Spleen (tissue), 11 donors: Measurements from ENCODE around the gene DESI1. TPM values are rescaled to one million over a fixed set of nuclear protein-coding genes. Genes with fewer than 3 reads are reported as not detected.
A peak's percentile ranks its signal among the peaks of the same experiment; 100 is the strongest.

Experiments used
- DNase-seq: peaks from one replicate; pipeline ENCODE4 v3.0.0-alpha.2; 2020
- H3K27ac ChIP-seq, 8 donors: fragments of 200-600 bp; sonication (generic) in 7 of 8; 1 replicate in 4 of 8; 2 replicates in 4 of 8; pipeline versions ENCODE4 v1.5.0 to v1.8.0; 2016 to 2021; ENCODE audit warnings: inconsistent platforms in 4 of 8, mild to moderate bottlenecking in 4 of 8, moderate library complexity in 1 of 8
- H3K27me3 ChIP-seq, 7 donors: fragments of 200-600 bp; sonication (generic) in 6 of 7; replicated peaks in 1 of 7; 1 replicate in 4 of 7; 2 replicates in 3 of 7; pipeline versions ENCODE4 v1.5.0 to v1.8.0; 2016 to 2021; ENCODE audit warnings: inconsistent platforms in 3 of 7, mild to moderate bottlenecking in 1 of 7
- H3K36me3 ChIP-seq, 6 donors: fragments of 200-600 bp; sonication (generic) in 5 of 6; 1 replicate in 4 of 6; 2 replicates in 2 of 6; pipeline versions ENCODE4 v1.5.0 to v1.8.0; 2016 to 2021; ENCODE audit warnings: inconsistent platforms in 2 of 6
- H3K4me1 ChIP-seq, 6 donors: fragments of 200-600 bp; sonication (generic) in 5 of 6; 1 replicate in 3 of 6; 2 replicates in 3 of 6; pipeline versions ENCODE4 v1.5.0 to v1.8.0; 2016 to 2021; ENCODE audit warnings: inconsistent platforms in 3 of 6
- H3K4me3 ChIP-seq, 8 donors: fragments of 200-600 bp; sonication (generic) in 7 of 8; 1 replicate in 4 of 8; 2 replicates in 4 of 8; pipeline versions ENCODE4 v1.5.0 to v1.8.0; 2016 to 2021; ENCODE audit warnings: inconsistent platforms in 4 of 8, mild to moderate bottlenecking in 4 of 8, moderate library complexity in 2 of 8
- H3K9me3 ChIP-seq, 8 donors: fragments of 200-600 bp; sonication (generic) in 7 of 8; 1 replicate in 4 of 8; 2 replicates in 4 of 8; pipeline versions ENCODE4 v1.5.0 to v1.8.0; 2016 to 2021; ENCODE audit warnings: inconsistent platforms in 4 of 8
- POLR2A ChIP-seq, 3 donors: fragments of 450-650 bp; IDR thresholded peaks; one replicate each; pipeline ENCODE4 v1.5.1; 2017; ENCODE audit warnings: antibody characterized with exemption in 3 of 3, mild to moderate bottlenecking in 1 of 3
- POLR2AphosphoS5 ChIP-seq, 3 donors: sonication (generic); formaldehyde crosslinking; IDR thresholded peaks; one replicate each; pipeline ENCODE4 v1.5.1; 2017; ENCODE audit warnings: antibody characterized with exemption in 3 of 3
- WGBS, 5 donors: extraction: QIAGEN DNeasy Blood & Tissue Kit in 3 of 5; methylation state at CpG; one replicate each; pipeline versions ENCODE4 v1.1.5 to v1.1.7; 2013 to 2018; 5-methylcytosine and 5-hydroxymethylcytosine counted together
- intact Hi-C: fragments of 100-400 bp; cut with DNase I; formaldehyde crosslinking; loops from one replicate; pipeline ENCODE4 v1.15.0; 2023; ENCODE audit warnings: low total_unique reads
- polyA plus RNA-seq, 3 donors: library from polyadenylated mRNA; stranded (reverse); fragments of 200-250 nt; gene quantifications; one replicate each; pipeline ENCODE4 v1.2.1, GENCODE V29; 2013
- total RNA-seq, 7 donors: library from RNA; depleted of rRNA in 3 of 7; stranded (reverse); fragments of >200 nt in 3 of 7; fragmentation: NEBNext Ultra II Directional in 4 of 7; extraction: Animal tissue kit (Norgen Biotek cat#: 25700) in 4 of 7; gene quantifications; one replicate each; pipeline versions ENCODE4 v1.1.0 to v1.2.1, GENCODE V29; 2016 to 2021
- TF ChIP-seq, protein P1 (sequence below), 11 experiments: fragments of 200-600 bp in 7 of 11; fragments of 450-650 bp in 4 of 11; sonication (generic) in 4 of 11; IDR thresholded peaks in 8 of 11; conservative IDR thresholded peaks in 3 of 11; 1 replicate in 7 of 11; 2 replicates in 4 of 11; pipeline versions ENCODE4 v1.4.0 to v1.8.0; 2016 to 2021; ENCODE audit warnings: antibody characterized with exemption in 11 of 11, inconsistent platforms in 4 of 11, mild to moderate bottlenecking in 1 of 11
- donor health status: healthy with polysubstance abuse.
- donor health status: DM: no; HTN: no; CAD: no; lungs with moderate emphysema.
- donor health status: DM: no; HTN: no; CAD: no.
- donor health status: Bipolar disorder and iron deficiency.
- donor health status: healthy.
- donor health status: DM: no; HTN: no; CAD: no.
- donor health status: DM: yes; HTN: yes; CAD: no.

DESI1 gene
- total and polyA plus RNA-seq, 10 donors, result 8.1 to 29.8 (median 20.3) TPM

- no peak for DNase-seq
- H3K27ac ChIP-seq, result no peak overlapping the region
- no peaks in the 10 kb centered on the region for H3K27me3 ChIP-seq
- intact Hi-C loops, result no loop called here
- H3K4me1 ChIP-seq, result peaks cover 0 to 18% (median 2%) of the 10 kb centered on the region in 6 donors
- 93 to 96% (median 96%) methylated on average over 2 of the region's 2 CpGs for WGBS, 5 donors
- TF ChIP-seq POLR2AphosphoS5 (IDR thresholded peaks at IDR 0.05), result no peak
- no peak for TF ChIP-seq POLR2A (IDR thresholded peaks at IDR 0.05)
- TF ChIP-seq, protein P1, sequence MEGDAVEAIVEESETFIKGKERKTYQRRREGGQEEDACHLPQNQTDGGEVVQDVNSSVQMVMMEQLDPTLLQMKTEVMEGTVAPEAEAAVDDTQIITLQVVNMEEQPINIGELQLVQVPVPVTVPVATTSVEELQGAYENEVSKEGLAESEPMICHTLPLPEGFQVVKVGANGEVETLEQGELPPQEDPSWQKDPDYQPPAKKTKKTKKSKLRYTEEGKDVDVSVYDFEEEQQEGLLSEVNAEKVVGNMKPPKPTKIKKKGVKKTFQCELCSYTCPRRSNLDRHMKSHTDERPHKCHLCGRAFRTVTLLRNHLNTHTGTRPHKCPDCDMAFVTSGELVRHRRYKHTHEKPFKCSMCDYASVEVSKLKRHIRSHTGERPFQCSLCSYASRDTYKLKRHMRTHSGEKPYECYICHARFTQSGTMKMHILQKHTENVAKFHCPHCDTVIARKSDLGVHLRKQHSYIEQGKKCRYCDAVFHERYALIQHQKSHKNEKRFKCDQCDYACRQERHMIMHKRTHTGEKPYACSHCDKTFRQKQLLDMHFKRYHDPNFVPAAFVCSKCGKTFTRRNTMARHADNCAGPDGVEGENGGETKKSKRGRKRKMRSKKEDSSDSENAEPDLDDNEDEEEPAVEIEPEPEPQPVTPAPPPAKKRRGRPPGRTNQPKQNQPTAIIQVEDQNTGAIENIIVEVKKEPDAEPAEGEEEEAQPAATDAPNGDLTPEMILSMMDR (IDR thresholded peaks at IDR 0.05 in 8 of 11, conservative IDR thresholded peaks at IDR 0.05 in 3 of 11), result no peak
- peaks cover 0 to 17% (median 0%) of the 10 kb centered on the region in 6 donors for H3K36me3 ChIP-seq
- no peaks in the 10 kb centered on the region for H3K9me3 ChIP-seq
- no peak overlapping the region for H3K4me3 ChIP-seq
These were observed 7.4 kb downstream of the DESI1 start for GRCh38 chr22:41613456-41613855.

DNA sequence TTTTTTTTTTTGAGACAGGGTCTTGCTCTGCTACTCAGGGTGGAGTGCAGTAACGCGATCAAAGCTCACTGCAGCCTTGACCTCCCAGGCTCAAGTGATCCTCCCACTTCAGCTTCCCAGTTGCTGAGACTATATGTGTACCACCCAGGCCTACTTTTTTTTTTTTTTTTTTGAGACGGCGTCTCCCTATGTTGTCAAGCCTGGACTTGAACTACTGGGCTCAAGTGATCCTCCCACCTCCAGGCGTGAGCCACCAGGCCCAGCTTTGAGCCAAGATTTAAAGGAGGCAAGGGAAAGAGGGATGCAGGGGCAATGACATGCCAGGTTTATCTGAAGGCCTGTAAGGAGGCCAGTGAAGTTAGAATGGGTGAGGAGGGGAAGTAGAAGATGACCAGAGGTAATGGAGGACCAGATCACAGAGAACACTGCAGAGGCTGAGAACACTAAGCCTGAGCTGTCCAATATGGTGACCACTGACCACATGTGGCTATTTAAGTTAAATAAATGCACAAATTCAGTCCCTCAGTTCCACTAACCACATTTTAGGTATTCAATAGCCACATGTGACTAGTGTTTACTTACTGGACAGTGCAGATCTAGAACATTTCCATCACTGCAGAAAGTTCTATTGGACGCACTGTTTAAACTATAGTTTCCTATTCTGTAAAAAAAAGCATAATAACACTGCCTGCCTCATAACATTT lies 8.1 kb downstream of the DESI1 start:
- peaks cover 0 to 11% (median 0%) of the 10 kb centered on the region in 6 donors for H3K4me1 ChIP-seq
- DNase-seq, result no peak
- no peak overlapping the region for H3K27ac ChIP-seq
- no peaks in the 10 kb centered on the region for H3K27me3 ChIP-seq
- H3K4me3 ChIP-seq, result no peak overlapping the region
- TF ChIP-seq POLR2AphosphoS5 (IDR thresholded peaks at IDR 0.05) (no peak), POLR2A (IDR thresholded peaks at IDR 0.05) (no peak)
- TF ChIP-seq, protein P1 (IDR thresholded peaks at IDR 0.05 in 8 of 11, conservative IDR thresholded peaks at IDR 0.05 in 3 of 11), result no peak
- no peaks in the 10 kb centered on the region for H3K9me3 ChIP-seq
- 86 to 92% (median 88%) methylated on average over 5 to 6 of the region's 6 CpGs for WGBS, 5 donors
- intact Hi-C loops, result no loop called here
- H3K36me3 ChIP-seq, result peaks cover 0 to 19% (median under 1%) of the 10 kb centered on the region in 6 donors

DNA sequence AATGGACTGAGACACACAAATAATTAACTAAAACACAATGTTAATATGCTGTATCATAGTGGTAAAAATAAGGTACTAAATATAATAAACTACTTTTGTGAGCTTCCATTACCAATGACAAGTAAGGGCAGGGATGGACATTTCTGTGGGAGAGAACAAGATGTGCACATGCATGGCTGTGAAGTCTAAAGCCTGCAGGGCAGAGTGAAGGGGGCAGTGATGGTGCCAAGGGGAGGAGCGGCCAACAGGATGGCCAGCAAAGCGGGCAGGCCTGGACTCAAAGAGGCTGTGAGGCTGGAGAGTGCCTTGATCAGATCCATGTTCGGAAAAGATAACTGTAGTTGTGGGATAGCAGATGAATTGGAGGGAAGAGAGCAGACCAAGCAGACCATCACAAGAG lies 12.5 kb downstream of the DESI1 start:
- H3K27ac ChIP-seq, result no peak overlapping the region
- peaks cover 0 to 63% (median 24%) of the 10 kb centered on the region in 6 donors for H3K36me3 ChIP-seq
- peak; percentile 36 for DNase-seq
- peaks cover 0 to 13% (median 4%) of the 10 kb centered on the region in 6 donors for H3K4me1 ChIP-seq
- H3K4me3 ChIP-seq, result no peak overlapping the region
- no peaks in the 10 kb centered on the region for H3K27me3 ChIP-seq
- TF ChIP-seq POLR2A (IDR thresholded peaks at IDR 0.05) (no peak), POLR2AphosphoS5 (IDR thresholded peaks at IDR 0.05) (no peak)
- TF ChIP-seq, protein P1 (IDR thresholded peaks at IDR 0.05 in 8 of 11, conservative IDR thresholded peaks at IDR 0.05 in 3 of 11), result no peak
- WGBS, 5 donors, result 97 to 100% (median 98%) methylated on average over 3 of the region's 3 CpGs
- intact Hi-C loops, result no loop called here
- no peaks in the 10 kb centered on the region for H3K9me3 ChIP-seq

- Histone ChIP-seq H3K9me3 (no peaks in the 10 kb centered on the region), H3K27ac (no peak overlapping the region), H3K4me1 (peaks cover 0 to 18% (median 5%) of the 10 kb centered on the region in 6 donors), H3K36me3 (peaks cover 0 to 90% (median 54%) of the 10 kb centered on the region in 6 donors), H3K4me3 (no peak overlapping the region), H3K27me3 (no peaks in the 10 kb centered on the region)
- intact Hi-C loops, result no loop called here
- TF ChIP-seq POLR2AphosphoS5 (IDR thresholded peaks at IDR 0.05) (no peak), POLR2A (IDR thresholded peaks at IDR 0.05) (no peak)
- TF ChIP-seq, protein P1 (IDR thresholded peaks at IDR 0.05 in 8 of 11, conservative IDR thresholded peaks at IDR 0.05 in 3 of 11), result no peak
- 38 to 53% (median 40%) methylated on average over 4 of the region's 4 CpGs for WGBS, 5 donors
- DNase-seq, result peak; percentile 10
These were observed 16.9 kb downstream of the DESI1 start for GRCh38 chr22:41603873-41604332.
